ENCODE data around the gene CABP4.
"Not testable (repeated sequence)": the region's sequence is repeated elsewhere in the genome, so short reads cannot be mapped to it uniquely, and the experiment has no call there.

The CABP4 gene

DNA sequence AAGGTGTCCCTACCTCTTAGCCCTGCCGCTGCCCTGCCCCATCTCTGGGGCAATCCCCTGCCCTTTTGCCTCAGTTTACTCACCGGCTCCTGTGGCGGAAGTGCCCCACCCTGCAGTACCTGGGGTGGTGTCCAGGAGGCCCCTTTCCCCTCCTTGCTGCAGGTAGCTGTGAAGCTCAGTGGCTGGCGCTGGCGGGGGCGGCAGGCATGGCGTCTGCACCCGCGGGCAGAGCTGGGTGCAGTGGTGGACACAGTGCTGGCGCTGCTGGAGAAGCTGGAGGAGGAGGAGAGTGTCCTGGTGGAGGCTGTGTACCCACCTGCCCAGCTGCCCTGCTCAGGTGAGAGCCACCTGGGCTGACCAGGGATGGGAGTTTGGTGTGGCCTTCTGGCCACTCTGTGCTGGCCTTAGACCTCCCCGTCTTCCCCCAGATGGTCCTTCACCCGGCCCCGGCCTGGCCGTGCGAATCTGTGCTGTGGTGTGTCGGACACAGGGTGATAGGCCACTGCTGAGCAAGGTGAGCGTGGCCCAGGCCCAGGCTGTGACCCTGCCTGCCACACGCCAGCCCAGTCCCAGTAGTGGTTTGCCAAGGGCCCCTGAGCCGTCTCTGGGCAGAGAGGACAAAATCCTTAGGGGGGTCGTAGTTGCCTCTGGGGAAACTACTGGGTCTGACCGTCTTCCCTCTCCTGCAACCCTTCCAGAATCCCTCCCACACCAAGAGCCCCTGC lies 35.7 kb upstream of the CABP4 start:
- no peak for DNase-seq (ENCODE audit: low read depth)

DNA sequence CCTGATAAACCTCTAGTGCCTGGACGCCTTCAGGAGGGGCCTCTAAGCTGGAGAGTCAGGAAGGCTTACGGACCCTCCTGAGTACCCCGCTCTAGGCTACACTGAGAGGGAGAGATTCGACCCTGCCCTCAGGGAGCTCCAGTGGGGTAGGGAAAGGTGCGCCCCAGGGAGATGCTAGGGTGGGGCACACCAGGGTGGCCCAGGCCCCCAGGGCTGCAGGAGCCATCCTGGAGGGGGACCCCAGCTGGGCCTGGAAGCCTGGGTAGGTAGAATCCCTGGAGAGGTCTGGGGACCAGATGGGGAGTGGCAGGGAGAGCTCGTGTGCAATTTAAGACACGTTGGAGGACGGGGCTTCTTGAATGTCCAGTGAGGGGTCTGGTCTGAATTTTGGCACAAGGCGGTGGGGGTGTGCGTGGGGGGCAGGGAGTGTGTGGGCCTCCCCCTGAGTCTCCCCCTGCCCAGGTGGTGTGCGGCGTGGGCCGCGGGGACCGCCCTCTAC lies 35.0 kb upstream of the CABP4 start:
- no peak for DNase-seq (ENCODE audit: low read depth)

DNA sequence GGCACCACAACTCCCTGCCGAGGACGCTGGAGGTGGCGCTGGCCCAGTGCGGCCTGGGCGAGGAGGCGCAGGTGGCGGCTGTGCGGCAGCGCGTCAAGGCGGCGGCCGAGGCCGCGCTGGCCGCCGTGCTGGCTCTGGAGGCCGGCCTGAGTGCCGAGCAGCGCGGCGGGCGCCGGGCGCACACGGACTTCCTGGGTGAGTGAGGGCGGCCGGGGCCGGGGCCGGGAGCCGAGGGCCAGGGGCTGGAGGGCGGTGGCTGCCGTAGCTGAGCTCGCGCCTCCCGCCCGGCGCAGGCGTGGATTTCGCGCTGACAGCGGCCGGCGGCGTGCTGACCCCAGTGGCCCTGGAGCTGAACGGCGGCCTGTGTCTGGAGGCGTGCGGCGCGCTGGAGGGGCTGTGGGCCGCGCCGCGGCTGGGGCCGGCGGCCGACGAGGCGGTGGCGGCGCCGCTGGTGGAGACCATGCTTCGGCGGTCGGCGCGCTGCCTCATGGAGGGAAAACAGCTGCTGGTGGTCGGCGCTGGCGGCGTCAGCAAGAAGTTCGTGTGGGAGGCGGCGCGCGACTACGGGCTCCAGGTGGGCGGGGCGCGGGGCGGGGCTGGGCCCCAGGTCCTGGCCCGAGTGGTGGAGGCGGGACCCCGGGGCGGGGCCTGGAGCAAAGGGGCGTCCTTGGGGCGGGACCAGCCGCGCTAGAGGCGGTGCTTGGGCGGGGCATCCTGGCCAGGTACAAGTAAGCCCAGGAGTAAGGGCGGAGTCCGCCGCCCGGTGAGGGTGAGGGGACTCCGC lies 34.3 kb upstream of the CABP4 start:
- DNase-seq (ENCODE audit: low read depth) = peak; percentile 99

DNA sequence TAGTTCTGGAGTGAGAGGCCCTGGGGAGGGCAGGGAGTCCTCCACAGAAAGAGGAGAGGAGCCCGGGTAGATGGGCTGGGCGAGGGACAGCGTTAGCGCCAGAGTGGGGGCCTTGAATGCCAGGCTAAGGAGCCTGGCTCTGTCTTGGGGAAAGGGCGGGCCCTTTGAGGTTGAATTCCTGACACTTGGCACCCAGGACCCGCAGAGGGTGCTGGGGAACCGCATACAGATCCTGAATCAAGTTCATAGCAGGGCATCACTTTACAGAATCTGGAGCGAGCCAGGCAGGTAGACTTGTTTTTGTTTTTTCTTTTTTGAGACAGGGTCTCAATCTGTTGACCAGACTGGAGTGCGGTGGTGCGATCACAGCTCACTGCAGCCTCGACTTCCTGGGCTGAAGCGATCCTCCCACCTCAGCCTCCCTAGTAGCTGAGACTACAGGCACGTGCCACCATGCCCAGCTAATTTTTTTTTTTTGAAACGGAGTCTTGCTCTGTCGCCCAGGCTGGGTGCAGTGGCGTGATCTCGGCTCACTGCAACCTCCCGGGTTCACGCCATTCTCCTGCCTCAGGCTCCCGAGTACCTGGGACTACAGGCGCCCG lies 33.6 kb upstream of the CABP4 start:
- DNase-seq (ENCODE audit: low read depth) = no peak

DNA sequence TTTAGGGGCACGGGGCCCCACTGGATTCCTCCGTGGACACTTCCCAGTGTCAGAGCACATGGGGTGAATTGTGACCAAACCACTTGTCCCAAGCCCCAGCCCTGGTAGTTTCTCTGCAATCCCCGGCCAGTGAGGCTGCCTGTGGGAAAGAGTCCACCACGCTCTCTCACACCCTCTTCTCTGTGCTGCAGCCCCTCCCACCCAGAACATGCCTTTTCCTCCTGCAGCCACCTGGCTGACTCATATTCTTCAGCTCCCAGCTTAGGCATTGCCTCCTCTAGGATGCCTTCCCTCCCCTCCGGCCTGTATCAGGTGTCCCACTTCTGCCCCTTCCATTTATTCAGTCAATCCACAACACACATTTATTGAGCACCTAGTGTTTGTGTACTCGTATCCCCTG lies 32.3 kb upstream of the CABP4 start:
- DNase-seq (ENCODE audit: low read depth) = no peak

DNA sequence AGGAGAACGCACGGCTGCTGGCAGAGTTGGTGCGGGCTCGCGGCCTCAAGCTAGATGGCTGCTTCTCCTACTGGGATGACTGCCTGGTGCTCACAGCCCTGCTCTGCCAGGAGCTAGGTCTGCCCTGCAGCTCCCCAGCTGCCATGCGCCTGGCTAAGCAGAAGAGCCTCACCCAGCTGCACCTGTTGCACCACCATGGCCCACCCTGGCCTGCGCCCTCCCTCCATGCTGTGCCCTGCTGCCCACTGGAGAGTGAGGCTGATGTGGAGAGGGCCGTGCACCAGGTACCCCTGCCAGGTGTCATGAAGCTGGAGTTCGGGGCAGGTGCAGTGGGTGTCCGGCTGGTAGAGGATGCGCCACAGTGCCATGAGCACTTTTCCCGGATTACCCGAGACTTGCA lies 31.7 kb upstream of the CABP4 start:
- no peak for DNase-seq (ENCODE audit: low read depth)

DNA sequence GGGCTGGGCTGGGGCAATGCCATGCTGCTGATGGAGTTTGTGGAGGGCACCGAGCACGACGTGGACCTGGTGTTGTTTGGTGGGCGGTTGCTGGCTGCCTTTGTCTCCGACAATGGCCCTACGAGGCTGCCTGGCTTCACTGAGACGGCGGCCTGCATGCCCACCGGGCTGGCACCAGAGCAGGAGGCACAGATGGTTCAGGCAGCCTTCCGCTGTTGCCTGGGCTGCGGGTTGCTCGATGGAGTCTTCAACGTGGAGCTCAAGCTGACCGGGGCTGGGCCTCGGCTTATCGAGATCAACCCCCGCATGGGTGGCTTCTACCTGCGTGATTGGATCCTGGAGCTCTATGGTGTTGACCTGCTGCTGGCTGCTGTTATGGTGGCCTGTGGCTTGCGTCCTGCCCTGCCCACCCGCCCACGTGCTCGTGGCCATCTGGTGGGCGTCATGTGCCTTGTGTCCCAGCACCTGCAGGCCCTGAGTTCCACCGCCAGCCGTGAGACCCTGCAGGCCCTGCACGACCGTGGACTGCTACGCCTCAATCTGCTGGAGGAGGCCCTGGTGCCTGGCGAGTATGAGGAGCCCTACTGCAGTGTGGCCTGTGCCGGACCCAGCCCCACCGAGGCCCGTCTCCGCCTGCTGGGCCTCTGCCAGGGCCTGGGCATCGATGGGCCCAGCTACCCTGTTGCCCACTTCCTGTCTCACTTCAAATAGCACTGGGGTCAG lies 31.1 kb upstream of the CABP4 start:
- no peak for DNase-seq (ENCODE audit: low read depth)

DNA sequence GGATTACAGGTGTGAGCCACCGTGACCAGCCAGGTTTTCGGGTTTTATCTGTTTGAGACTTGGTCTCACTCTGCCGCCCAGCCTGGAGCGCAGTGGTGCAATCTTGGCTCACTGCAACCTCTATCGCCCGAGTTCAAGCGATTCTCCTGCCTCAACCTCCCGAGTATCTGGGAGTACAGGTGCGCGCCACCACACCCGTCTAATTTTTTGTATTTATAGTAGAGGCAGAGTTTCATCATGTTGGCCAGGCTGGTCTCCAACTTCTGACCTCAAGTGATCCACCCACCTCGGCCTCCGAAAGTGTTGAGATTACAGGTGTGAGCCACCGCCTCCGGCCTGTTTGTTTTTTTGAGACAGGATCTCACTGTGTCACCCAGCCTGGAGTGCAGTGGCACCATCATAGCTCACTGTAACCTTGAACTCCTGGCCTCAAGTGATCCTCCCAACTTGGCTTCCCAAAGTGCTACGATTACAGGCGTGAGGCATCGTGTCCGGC lies 27.7 kb upstream of the CABP4 start:
- not testable (repeated sequence) for DNase-seq (ENCODE audit: low read depth)

DNA sequence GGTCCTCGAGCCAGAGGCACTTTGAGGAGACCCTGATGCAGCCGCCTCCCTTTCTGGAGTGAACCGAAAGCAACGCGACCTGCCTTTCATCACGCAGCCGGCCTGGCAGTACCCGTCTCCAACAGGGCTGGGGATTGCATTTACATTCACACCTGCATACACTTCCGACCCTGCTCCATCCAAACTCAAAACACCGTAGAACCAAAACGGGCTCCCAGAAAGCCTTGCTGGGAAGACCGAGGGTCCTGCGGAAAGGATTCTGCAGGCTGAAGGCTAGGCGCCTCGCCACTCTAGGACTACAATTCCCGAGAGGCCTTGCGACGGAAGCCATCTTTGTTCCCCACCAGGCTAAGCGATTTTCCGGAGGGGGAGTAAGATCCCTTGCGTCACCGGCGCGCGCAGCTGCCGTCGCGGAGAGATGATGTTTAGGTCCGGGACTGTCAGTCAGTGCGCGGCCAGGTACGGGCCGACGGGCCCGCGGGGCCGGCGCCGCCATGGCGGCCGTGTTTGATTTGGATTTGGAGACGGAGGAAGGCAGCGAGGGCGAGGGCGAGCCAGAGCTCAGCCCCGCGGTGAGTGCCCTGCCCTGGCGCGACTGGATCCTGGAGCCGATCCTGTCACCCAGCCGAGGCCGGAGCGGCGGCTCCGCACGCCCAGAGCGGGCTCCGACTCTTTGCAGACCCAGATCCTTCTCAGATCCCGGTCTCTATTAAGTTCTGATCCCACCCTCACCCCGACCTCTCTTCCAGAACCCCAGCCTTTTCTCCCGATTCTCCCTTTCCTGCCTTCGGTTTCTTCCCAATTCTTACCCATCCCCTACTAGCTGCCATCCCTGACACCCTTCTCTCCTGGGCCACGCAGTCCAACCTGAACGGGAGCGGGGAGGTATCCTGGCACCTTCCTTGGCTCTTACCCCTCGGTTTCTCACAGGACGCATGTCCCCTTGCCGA lies 26.8 kb upstream of the CABP4 start, which contains the start of gene RPS6KB2:
TSS of gene RPS6KB2 (plus strand) at position 443 of the 950 bp plus-strand sequence. CDS start at position 495, 52 bp downstream.
- peak; percentile 99 for DNase-seq (ENCODE audit: low read depth)

DNA sequence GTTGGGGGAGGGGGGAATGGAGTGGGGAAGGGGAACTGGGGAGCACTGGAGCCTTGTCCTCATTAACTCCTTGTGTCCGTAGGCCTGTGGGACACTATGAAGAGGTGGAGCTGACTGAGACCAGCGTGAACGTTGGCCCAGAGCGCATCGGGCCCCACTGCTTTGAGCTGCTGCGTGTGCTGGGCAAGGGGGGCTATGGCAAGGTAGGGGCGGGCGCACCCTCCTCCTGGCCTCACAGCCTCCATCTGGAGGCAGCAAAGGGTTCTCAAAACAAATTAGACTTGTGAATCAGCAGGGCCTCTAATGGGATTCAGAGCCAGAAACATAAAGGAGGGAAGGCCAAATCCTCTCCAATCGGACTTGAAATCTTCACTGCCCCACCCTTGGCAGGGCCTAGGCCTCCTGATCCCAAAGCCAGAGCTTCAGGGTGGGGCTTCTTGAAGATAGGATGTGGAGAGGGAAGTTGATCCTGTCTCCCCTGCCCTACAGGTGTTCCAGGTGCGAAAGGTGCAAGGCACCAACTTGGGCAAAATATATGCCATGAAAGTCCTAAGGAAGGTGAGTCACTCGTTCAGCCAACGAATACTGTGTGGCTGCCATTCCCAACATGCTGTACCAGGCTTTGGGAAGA lies 26.0 kb upstream of the CABP4 start:
- no peak for DNase-seq (ENCODE audit: low read depth)

DNA sequence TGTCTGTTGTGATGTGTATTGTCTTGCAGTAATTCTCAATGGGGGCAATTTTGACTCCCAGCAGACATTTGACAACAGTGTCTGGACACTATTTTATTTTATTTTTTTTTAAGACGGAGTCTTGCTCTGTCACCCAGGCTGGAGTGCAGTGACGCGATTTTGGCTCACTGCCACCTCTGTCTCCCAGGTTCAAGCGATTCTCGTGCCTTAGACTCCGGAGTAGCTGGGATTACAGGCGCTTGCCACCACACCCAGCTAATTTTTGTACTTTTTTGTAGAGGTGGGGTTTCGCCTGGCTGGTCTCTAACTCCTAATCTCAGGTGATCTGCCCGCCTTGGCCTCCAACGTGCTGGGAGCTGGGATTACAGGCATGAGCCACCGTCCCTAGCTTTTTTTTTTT lies 25.4 kb upstream of the CABP4 start:
- DNase-seq (ENCODE audit: low read depth) = no peak

DNA sequence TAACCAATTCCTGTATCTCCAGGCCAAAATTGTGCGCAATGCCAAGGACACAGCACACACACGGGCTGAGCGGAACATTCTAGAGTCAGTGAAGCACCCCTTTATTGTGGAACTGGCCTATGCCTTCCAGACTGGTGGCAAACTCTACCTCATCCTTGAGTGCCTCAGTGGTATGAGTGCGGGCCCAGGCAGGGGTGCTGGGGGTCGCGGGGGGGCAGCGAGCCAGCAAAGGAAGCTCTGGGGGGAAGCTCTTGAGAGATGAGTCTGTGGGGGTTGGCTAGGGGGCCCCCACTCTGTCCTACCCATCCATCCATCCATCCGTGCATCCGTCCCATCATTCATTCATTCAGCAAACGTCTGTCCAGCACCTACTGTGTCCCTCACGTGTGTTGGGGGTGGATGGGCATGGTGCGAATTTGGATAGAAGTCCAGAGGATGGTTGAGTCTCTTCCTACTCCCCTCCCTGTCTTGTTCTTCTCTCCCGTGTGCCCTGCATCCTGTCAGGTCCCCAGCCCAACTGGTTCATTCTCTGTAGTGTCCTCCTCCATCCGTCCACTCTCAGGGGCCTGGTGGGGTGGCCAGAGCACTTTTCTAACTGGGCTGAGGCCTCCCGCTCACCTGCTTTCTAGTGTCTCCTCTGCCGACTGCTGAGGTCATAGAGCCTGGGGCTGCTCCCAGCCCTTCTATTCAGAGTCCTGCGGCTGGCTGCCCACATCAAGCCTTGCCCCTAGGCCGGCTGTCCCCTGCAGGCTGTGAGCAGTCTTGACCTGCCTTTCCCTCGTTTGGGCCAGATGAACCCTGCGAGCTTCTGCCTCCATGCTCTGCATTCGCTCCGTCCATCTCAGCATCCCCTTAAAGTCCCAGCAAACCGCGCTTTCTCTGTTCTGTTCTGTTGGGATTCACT lies 23.6 kb upstream of the CABP4 start:
- DNase-seq (ENCODE audit: low read depth) = no peak

DNA sequence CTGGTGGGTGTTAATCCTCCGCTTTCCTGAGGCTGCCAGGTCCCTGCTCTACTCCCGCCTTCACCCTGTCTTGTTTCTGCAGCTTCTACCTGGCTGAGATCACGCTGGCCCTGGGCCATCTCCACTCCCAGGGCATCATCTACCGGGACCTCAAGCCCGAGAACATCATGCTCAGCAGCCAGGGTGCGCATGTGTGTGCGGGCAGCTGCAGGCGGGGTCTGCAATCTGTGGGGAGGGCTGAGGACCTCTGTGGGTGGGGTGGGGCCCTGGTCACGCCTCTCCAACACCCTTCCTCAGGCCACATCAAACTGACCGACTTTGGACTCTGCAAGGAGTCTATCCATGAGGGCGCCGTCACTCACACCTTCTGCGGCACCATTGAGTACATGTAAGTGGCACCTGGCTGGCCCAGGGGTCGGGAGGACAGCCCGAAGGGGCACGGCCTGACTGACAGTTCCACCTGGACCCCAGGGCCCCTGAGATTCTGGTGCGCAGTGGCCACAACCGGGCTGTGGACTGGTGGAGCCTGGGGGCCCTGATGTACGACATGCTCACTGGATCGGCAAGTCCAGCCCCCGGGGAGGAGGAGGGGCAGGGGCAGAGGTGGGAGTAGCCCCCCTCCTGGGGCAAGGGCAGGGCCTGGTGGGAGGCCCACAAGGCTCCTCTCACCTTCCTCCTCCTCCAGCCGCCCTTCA lies 22.4 kb upstream of the CABP4 start:
- no peak for DNase-seq (ENCODE audit: low read depth)

DNA sequence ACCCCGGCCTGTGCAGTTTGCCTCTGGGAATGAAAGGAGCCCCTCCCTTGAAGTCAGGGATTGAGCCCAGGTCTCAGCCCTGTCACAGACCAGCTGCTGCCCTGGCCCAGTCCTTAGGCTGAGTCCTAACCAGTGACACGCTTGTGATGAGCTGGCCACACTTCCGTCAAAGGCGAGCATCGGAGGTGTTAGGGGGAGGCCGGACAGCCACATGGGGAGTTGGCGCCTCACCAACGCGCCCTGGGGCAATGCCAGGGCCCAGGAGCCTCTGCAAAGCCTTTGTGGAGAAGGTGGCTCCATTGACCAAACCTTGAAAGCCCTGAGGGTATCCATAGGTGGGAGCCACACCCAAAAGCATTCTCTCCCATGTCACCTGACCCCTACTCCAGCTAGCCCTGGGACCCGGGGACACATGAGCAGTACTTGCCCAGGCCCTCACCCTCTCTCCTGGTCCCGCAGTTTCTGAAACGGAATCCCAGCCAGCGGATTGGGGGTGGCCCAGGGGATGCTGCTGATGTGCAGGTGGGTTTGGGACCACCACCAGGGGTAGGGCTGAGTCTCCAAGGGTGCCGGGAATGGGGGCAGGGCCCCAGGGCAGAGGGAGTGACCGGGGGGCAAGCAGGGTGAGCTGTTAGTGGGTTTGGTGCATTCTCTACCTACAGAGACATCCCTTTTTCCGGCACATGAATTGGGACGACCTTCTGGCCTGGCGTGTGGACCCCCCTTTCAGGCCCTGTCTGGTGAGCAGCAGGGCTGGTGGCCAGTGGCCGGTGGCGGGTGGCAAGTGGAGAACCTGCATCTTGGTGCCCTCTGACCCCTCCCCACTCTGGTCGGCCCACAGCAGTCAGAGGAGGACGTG lies 21.4 kb upstream of the CABP4 start:
- DNase-seq (ENCODE audit: low read depth) = no peak

DNA sequence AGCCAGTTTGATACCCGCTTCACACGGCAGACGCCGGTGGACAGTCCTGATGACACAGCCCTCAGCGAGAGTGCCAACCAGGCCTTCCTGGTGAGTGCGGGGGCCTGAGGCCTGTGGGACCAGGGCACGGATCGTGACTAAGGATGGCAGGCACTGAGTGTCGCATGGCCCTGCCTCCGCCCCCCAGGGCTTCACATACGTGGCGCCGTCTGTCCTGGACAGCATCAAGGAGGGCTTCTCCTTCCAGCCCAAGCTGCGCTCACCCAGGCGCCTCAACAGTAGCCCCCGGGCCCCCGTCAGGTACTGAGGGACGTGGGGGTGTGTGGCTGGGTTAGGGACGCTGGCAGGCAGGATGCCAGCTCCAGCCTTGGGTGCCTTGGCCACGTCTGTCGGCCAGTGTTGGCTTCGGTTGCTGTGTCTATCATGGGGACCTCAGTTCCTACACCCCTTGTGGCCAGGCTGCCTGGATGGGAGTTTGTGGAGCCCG lies 20.7 kb upstream of the CABP4 start:
- no peak for DNase-seq (ENCODE audit: low read depth)

DNA sequence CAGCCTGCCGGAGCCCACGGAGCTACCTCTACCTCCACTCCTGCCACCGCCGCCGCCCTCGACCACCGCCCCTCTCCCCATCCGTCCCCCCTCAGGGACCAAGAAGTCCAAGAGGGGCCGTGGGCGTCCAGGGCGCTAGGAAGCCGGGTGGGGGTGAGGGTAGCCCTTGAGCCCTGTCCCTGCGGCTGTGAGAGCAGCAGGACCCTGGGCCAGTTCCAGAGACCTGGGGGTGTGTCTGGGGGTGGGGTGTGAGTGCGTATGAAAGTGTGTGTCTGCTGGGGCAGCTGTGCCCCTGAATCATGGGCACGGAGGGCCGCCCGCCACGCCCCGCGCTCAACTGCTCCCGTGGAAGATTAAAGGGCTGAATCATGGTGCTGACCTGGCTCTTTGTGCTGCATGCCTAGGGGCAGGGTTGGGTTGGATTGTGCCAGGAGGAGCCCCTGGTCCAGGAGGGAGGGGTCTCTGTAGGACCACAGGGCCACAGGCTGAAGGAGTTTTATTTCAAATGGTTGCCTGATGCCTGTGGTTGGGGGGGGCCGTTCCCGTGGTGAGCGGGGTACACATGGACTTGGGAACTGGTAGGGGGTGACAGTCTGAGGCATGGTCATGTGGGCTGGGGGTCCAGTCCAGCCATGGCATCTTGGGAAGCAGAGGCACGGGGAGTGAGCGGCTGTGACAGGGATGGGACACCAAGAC lies 20.0 kb upstream of the CABP4 start:
- DNase-seq (ENCODE audit: low read depth) = no peak

Data from stimulated activated CD8-positive, alpha-beta memory T cell treated with anti-CD3 and anti-CD28 coated beads, Interleukin-12 subunit alpha, Interleukin-12 subunit beta, amount 100 ng/mL, for 4 hours (primary cell).